NCI-H748 treated with DMSO at 0.1 percent for 48 hours (cell line): Measurements from ENCODE around the gene TTC39C.
"Not testable (repeated sequence)": the region's sequence is repeated elsewhere in the genome, so short reads cannot be mapped to it uniquely, and the experiment has no call there.

ENCODE experiments used
- DNase-seq: peaks from one replicate; lab custom pipeline; 2025; lab: John Stamatoyannopoulos, UW

Gene TTC39C

DNA sequence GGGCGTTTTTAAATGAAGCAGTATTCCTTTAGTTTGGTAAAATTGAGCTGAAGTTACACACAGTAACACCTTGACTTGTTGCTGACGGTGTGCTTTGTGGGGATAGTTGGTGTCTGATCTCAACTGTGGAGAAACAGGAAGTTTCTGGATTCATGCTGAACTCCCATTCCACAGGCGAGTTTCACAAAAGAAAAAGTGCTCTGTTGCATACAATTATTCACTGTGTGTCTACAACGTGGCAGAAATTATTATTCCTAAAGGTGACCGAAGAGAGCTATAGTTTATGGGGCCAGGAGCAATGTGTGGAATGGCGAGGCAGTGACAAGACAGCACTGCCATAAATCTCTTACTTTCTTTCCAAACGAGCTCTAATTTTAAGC is 123.8 kb downstream of the TTC39C start:
- DNase-seq: no peak

DNA sequence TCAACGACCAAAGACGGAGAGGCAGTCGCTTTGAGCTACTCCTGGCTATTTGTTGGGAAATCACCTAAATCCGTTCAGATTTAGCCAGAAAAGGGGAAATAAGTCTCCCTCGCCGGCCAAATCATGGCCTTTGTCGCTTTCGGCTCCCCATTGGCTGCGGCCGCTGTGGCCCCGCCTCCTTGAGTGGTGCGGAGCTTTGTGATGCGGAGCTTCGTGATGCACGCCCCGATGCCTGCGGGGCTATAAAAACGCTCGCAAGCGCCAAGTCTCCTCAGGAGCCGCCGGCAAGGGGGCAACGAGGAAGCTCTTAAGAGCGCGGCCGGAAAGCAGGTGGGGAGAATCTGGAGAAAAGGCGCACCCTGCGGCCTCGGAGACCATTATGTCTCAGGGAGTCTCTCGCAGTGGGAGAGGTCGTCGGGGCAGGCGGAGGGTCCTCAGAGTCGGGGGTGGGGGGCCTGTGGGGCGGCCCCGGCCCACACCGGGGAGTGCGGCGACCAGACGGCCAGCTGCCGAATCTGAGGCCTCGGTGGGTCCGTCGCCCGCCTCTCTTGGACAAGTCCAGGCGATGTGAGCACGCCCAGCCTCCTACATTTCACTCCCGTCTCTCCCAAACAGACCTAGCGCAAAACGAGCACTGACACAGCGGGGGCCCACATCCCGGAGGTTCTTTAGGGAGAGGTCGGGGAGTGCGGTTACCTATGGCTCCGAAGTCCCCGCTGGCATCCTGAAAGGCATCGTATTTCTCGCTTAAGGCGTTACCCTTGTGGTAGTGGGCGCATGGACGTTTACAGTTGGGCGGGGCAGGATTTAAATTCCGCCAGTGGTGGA is 124.4 kb downstream of the TTC39C start, which contains the start of gene CABYR:
CABYR (plus strand) TSS at position 274 of the 828 bp plus-strand sequence. CDS start 4,053 bp downstream, outside the sequence.
- DNase-seq: peak; percentile 72

DNA sequence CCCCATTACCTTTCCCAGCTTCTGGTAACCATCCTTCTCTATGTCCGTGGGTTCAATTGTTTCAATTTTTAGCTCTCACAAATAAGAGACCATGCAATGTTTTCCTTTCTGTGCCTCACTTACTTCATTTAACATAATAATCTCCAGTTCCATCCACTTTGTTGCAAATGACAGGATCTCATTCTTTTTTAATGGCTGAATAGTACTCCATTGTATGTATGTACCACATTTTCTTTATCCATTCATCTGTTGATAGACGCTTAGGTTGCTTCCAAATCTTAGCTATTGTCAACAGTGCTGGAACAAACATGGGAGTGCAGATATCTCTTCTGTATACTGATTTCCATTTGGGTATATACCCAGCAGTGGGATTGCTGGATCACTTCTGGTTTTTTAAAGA is 126.1 kb downstream of the TTC39C start:
- DNase-seq: no peak

DNA sequence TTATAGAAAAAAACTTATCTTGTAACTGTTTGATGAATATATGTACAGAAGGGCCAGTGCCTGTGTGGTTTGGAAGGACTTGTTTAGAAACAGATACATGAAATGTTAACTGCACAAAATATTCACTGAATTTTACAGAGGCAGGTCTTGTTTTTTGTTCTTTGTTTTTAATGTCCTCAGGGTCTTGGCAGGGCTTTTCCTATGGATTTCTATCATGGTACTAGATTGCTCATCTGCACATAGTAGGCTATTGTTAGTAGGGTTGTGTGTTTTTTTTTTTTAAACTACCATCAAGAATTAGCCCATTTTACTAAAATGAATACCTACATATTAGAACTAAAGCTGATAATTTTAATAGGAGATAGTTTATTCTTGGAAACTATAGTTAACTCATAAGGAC is 127.8 kb downstream of the TTC39C start:
- DNase-seq: no peak

DNA sequence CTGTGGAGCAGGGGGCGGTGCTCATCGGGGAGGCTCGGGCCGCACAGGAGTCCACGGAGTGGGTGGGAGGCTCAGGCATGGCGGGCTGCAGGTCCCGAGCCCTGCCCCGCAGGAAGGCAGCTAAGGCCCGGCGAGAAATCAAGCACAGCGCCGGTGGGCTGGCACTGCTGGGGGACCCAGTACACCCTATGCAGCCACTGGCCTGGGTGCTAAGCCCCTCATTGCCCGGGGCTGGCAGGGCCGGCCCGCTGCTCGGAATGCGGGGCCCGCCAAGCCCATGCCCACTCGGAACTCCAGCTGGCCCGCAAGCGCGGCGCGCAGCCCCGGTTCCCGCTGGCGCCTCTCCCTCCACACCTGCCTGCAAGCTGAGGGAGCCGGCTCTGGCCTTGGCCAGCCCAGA is 135.0 kb downstream of the TTC39C start:
- not testable (repeated sequence) for DNase-seq

DNA sequence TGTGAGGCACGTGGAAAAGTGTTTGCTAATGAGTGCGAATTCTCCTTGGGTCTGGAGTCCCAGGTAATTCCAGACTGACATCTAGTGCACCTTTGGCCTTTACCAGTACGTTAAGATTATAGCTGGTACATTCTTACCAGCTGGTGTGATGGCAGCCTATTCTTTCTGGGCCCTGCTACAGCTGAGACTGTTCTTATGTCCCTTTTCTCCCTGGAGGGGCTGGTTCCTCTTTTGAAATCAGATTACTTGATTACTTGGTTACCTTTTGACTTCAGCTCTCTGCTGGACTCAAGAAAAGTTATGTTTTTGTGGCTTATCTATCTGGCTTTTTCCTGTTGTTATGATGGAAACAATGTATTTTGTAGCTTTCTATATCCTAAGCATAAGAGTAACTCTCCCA is 138.8 kb downstream of the TTC39C start:
- no peak for DNase-seq

DNA sequence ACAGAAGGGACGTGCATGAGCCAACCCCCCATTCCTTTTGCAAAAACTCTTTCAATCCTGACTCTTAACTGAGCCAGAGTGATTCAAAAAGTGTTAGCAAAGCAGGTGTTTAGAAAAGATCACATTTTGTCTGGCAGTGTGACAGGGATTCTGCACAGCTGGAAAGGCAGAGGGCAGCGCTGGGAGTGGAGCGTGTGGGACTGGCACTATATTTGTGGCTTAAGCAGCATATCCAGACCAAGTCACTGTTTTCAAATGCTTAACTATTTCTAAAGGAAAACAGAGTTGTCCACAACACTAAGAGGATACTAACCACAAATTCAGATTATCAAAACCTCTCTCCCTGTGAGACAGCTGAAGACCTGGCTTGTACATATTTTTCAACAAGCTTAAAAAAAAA is 143.3 kb downstream of the TTC39C start:
- no peak for DNase-seq

DNA sequence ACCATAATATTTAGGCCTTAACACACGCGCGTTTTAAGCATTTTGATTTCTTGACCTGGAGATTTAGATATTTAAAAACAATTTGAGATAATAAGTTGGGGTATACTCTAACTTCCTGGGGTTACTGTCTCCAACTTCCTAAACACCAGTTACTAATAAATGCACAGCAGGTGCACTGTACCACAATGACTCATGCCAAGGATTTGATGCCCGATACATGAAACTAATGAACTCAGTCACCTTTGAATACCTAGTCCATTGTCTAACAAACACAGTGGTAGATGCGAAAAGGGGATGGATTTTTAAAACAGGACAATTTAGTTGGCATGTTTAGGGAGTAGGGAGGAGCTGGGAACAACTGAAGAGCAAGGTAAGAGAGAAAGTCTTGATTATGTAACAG is 145.5 kb downstream of the TTC39C start:
- no peak for DNase-seq

DNA sequence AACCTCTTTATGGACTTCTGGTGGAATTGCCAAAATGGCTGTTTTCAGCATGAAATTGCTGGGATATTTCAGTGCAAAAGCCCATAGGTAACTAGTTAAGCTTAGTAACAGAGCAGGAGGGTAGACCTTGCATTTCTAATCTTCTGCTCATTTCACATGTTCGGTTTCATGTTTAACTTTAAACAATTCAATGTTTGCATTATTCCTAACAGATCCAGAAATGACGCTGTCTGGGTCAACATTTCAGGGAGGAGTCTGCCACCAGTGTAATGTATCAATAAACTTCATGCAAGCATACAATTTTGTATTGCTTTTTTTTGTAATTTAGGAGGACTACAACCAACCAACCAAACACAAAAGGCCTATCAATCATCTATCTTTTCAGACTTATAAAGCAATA is 146.8 kb downstream of the TTC39C start:
- DNase-seq: no peak

DNA sequence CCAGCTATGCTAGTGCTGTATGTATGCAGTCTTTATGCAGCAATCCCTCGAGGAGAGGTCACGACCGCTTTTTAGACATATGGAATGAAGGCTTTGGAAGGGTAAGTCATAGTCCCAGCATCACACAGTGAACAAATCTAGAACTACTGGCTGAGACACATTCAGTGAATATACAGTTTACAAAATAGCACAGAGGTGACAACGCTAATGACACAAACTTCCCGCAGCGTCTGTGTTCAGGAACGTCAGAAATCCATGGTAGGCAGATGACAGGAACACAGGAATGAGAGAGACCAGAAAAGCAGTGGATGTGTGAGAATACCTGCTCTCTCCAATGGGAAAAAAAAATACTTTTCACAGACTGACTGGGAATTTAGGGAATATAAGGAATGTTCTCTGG is 153.9 kb downstream of the TTC39C start:
- no peak for DNase-seq

DNA sequence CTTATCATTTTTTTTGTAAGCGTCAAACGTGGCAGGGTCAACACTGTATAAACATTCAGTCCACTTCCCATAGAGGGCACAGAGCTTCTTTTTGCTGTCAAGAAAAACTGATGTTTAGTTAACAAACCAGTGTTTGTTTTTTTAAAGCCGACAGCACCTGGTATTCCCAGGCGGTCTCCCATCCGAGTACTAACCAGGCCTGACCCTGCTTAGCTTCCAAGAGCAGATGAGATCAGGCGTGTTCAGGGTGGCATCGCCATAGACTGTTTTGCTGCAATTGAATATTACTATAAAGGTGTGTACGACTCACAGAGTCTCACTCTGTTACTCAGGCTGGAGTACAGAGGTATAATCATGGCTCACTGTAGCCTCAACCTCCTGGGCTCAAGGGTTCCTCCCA is 155.8 kb downstream of the TTC39C start:
- no peak for DNase-seq

DNA sequence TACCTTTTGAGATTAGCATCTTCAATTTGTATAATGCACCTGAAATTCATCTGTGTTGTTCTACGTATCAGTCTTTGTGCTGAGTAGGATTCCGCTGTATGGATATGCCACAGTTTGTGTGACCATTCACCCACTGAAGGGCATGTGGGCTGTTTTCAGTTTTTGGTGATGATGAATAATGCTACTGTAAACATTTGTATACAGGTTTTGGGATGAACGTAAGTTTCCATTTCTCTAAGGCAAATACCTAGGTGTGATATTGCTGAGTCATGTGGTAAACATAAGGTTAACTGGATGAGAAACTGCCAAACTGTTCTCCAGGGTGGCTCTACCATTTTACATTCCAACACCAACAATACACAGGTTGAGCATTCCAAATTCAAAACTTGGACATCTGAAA is 159.4 kb downstream of the TTC39C start:
- no peak for DNase-seq

DNA sequence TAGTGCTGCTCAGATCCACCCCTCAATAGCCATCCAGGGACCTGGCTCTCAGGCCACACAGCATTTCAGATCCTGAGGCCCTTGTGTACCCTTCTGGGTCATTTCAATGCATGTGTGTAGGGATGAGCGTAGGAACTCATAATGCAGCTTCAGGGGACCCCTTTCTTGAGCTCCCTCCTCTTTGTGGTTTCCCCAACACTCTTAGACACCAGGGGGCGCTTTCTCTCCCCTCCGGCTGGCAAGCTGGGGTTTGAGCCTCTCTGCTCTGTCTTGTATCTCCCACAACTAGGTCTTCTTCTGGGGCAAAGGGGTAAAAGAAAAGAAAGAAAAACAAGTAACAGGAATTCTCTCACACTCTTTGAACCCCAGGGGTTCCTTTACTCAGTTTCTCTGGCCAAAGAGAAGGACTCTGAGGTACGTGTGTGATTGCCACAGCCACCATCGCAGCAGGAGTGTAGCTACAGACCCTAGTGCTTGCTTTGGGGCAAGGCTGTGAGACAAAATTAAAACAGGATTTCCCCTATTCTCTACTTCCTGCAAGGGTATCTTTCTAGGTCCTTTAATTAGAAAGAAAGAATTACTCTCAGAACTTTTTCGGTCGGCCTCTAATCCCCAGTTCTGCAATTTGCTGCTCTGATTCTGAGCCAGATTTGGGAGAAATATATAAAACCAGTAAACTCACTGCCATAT is 162.3 kb downstream of the TTC39C start:
- peak; percentile 39 for DNase-seq

DNA sequence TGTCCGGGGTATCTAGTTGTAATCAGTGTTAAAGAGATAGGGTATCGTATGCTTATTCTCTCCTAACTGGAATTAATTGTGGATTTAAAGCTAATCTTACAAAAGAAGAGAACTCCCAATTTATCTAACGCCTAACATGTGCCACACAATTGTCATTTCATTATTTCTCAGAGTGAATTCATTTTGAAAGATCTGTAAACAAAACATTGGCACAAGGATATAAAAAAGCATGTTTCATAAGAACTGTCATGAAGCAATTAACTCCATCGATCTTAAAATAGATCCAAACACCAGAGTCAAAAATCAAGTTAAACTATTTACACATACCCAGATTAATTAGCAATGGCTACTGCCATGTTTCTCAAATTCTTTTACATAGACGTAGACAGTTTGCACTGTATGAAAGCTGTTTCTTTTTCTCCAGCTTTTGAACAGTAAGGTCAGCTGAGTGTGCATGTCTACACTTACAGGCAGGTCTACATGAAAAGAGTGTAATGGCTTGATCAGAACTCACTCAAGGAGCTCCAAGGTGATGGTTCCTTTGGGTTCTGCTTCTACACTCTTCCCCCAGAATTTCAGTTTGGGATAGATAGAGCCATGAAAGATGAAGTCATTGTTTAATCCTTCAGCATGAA is 163.1 kb downstream of the TTC39C start:
- DNase-seq: no peak

DNA sequence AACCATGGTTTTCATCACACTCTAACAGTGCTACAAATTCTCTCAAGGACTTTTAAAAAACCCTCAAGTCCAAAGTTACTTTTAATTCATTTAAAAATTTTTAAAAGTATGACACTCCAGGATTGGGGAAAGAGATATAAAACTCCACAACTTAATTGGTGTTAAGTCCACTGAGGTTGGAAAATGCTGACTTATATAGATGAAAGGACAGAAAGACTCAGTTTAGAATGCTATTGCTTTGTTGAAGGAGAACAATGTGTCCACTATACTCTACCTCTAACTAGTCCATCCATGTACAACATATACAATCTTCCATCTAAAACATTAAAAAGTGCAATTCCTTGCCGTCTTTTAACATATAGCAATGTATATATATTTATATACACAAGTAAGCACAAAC is 165.5 kb downstream of the TTC39C start:
- DNase-seq: no peak

DNA sequence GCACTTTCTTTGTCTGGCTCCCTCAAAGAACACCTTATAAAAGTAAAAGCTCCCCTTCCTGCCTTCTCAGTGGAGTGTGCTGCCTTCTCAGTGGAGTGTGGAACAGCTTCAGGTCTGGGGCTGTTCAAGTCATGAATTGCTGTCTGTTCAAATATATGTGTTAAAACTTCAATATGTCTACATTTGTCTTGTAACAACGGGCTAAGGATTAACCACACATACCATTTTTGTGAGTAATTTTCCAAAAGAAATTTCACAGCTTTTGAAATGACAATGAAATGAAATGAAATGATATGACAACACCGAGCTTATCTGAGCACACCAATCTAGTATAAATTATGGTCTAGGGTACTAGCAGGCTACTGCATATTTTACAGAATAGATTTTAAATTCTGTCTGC is 167.3 kb downstream of the TTC39C start:
- no peak for DNase-seq
